Measurements from ENCODE around the gene RBMS3.

Gene RBMS3

GRCh38 chr3:29590461-29590860, 309.6 kb downstream of the RBMS3 start:
- DNase-seq = no peak

DNA sequence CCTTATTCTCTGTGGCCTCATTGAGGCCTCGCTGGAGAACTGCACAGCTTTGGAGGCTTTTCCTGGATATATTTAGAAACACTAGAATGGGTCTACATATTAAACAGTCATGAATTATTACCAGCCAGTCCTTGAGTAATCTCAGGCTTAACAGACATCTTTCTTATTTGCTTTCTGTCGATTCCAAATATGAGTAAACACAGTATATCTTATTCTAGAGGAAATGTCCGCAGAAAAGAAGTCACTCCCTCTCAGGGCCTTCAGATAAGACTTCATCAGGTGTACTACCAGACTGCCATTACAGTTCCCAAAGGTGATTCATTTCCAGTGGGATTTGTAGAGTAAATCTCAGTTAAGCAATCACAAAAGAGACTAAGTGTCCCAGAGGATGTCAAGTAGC, 310.7 kb downstream of the RBMS3 start:
- no peak for DNase-seq

- DNase-seq = no peak
These were observed 312.9 kb downstream of the RBMS3 start for GRCh38 chr3:29593802-29594201.

- no peak for DNase-seq
These were observed 313.4 kb downstream of the RBMS3 start for GRCh38 chr3:29594261-29594660.

DNA sequence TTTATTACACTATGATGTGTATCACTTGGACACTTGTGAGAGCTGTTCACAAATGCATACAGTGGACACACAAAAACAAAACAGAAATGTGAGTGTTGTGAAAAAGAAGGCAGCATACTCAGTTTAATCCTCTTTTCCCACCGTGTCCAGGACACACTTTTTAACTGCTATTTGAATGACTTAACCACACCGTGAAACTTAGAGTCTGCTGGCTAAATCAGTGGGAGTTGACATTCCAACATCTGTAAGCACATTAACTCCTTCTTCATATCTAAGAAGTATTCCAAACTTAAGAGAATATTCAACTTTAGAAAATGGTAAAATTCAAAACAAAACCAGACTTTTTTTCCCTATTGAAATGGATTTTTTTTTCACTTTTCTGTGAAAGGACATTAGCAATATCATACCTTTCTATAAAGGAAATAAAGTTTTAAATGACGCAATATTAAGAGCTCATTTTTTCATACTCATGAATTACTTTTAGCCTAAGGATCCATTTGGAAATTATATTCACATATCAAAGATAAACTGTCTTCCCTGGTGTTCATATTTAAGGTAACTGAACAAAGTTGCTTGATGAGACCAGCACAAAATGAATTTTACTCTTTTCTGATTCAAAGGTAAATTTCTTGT, 316.6 kb downstream of the RBMS3 start:
- no peak for DNase-seq

- DNase-seq = no peak
These were observed 321.2 kb downstream of the RBMS3 start for GRCh38 chr3:29601861-29602585.

GRCh38 chr3:29605845-29606244, 325.0 kb downstream of the RBMS3 start:
- no peak for DNase-seq

- DNase-seq = no peak
These were observed 325.5 kb downstream of the RBMS3 start for GRCh38 chr3:29606416-29606815.

GRCh38 chr3:29608414-29609327, 327.8 kb downstream of the RBMS3 start:
- DNase-seq = no peak

DNA sequence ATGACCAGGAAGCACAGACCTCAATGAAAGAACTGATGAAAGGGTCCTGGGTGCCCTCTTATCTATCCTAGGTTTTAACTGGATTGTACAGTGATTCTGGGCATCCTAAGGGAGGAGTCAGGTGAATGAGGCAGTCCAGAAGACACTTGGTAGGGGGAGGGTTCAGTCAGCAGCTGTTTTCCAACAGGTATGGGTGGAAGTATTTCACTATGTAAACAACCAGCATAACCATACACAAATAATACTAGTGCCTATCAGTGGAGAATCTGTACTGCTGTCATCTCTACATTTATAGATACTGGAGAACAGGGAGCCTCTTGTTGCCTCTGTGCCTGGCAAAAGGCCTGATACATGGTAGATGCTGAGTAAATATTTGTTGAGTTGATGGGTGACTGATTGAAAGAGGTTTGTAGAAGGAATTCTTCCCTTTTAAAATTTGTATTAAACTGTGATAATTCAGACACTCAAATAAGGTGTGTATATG, 328.5 kb downstream of the RBMS3 start:
- no peak for DNase-seq

DNA sequence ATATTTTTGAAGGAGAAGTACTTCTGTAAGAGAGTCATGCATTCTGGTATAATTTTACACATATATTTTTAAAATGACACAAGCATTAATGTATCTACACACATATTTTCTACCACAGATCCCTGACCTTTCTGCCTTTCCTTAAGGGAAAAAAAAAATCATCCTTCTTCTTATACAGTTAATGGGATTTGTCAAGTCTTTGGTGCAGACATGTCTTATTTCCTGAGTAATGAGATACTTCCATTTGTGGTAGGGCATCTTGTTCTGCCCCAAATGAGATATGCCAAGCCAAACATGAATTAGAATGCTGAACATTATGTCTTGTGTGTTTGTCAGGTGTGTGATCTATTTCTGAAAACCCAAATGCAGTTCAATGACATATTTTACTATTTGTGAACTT, 329.9 kb downstream of the RBMS3 start:
- DNase-seq = no peak

DNA sequence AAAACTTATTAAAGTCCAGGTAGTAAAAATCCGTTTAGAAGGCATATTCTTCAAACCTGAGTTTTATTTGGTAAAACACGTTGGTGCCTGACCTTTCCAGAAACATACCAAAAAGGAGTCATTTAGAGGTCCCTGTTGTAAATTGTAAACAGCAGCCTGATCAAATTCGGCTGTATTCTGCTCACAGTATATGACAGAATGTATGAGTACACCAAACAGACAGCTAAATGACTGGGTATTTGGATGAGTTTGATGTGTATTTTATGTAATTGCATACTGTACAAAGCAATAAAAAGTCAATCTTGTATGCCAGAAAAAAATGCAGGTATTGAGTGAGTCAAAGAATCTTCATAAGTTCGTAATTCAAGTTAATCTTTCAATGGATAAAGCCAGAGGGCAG, 330.4 kb downstream of the RBMS3 start:
- no peak for DNase-seq

DNA sequence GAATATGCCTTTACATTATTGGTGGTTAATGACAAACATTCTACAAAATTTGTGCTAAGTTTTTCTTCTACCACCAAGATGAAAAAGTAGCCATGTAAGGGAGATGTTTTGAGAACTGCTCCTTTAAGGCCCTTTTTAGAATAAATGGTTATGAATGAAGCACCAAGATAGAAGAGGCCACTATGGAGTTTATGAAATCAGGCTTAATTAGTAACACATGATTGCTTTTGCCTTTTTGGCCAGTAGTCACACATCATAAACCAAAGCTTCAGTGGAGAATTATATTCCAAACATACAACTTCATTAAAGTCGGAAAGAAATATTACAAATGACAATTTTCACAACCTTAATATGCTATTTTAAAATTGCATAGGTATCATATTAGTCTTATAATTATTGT, 331.7 kb downstream of the RBMS3 start:
- no peak for DNase-seq

- no peak for DNase-seq
These were observed 334.1 kb downstream of the RBMS3 start for GRCh38 chr3:29614954-29615353.

DNA sequence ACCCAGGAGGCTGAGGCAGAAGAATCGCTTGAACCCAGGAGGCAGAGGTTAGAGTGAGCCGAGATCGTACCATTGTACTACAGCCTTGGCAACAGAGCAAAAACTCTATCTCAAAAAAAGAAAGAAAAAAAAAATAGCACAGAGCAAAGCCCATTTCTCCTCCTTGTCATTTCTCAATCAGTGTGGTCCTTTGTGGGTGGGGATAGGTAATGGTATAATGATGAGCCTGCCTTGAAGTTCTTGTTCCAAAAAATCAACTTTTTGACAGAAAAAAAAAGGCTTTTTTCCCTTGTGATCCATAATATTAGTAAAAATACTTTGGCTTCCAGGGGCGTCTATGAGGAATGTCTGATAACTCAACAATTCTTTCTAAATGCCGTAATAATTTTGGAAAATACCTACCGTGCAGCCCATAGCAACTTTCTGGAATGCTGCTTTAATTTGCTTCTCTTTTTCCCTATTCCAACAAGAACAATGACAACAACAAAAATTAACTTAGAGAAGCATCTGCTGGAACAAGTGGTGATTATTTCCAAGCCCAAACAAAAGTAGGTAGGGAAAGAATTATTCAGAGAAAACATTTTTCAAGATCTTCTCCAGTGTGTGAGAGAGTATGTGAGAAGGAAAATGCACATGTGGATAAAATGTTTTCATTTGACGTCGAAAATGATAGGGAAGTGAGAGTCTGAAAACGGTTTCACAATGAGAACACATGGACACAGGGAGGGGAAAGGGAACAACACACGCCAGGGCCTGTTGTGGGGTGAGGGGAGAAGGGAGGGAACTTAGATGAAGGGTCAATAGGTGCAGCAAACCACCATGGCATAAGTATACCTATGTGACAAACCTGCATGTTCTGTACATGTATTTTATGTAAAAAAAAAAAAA, 337.8 kb downstream of the RBMS3 start:
- no peak for DNase-seq

DNA sequence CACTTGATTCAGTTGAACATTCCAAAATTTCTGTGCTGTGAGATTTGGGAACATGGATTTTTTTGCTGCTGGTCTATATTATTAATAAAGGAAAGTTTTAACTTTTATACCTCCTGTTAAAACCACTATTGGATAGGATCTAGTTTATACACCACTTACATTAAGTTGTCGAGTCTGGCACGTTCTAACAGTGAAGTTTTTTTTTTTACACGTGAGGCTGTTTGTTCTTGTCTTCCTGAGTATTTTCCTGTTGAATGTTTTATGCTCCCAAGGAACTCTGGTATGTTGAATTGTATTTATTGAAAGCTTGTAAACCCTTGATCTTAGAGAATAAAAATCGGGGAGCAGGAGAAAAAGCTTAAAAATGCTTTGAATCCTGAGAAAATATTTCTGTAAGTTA, 338.8 kb downstream of the RBMS3 start:
- no peak for DNase-seq

DNA sequence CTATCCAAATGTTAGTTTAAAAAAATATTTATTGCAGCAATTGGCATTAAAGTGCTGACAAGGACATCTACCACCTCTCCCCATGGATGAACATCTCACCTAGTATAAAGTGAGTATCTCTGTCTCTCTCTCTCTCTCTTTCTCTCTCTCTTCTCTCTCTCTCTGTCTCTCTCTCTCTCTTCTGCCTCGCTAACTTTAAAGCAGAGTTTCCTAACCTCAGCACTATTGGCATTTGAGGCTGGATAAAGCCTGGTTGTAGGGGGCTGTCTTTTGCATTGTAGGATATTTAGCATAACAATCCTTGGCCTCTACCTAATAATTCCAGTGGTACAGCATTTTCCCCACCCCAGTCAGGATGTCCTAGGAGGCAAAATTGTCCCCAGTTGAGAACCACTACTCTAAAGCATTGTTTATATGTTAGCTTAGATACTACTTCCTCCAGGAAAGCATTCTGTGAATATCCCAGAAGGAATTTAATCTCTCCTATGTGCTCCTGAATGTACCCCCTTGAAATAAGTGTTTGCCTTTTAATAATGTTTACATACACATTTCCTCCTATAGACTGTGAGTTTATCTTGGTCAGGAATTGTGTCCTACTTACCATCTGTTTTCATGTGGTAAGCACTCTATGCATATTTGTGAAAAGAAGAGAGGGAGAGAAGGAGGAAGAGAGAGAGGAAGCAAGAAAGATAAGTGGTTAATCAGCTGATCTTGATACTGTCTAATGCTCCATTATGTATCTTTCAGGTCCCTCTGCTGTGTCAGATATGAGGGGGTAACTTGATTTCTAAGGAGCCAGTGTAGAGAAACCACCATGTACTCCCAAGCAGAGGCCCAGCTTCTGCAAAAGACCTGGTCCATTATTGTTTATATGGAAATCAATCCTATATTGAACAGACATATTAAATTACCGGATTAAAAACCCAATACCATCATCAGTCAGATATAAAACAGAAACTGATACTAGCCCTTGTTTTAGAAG, 346.6 kb downstream of the RBMS3 start:
- no peak for DNase-seq

DNA sequence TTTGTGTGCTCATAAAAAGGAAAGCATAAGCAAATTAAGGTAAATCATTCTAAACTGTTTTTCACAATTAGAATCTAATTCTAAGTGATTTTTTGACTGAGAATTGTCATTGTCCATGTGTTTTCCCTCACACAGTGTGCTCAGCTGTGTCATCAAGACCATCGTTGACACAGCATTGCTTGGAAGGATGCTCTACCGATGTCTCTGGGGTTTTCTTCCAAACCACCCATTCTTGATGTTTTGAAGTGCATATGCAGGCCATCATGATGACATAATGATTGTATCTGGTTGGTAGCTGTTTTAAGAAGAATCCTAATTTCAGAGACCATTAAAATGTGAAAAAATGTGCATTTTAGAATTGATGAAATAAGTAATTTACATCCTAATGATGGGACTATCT, 347.9 kb downstream of the RBMS3 start:
- DNase-seq = no peak

DNA sequence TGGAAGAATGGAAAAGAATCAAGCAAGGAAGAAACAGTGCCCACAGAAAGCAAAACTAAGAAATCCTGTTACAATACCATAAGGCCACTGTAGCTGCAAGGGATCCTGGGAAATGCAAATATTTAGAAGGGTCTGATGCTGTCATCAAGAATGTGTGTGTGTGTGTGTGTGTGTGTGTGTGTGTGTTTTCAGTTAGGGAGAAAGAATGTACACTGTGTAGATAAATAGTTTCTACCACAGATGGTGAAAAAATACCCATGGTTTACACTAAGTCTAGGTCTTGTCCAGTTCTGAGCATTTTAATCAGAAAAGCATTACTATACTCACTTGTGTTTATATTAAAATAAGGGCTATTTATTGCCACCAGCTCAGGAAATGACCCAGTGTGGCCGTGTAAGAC, 355.0 kb downstream of the RBMS3 start:
- DNase-seq = no peak

GRCh38 chr3:29637068-29637467, 356.2 kb downstream of the RBMS3 start:
- DNase-seq = no peak

DNA sequence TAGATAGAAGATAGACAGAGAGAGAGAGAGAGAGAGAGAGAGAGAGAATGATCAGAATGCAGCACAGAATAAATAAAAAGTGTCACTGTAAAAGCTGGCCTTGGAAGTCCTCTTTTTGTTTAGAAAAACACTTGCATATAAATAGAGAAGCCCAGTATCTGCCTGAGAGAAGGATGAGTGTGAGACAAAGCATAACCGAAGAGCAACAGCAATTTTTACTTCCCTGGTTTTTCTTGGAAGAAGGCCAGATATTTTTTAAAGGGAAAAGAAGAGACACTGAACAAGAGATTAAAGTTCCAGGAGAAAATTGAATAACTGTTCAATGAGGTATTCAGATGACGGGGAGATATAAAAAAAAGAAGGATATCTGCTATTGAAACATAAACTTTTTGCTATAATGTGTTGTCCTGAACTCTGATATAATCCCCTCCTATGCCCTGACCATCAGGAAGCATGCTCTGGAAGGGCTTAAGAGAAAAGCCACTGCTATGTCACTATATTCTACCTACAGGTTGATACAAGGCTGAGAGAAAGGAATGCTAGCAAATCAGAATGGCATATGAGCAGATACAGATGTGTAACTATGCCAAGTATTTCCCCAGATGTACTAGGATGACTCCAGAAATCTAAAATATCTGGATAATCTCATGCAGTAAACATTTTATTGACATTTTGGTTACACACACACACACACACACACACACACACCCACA, 358.9 kb downstream of the RBMS3 start:
- DNase-seq = no peak

Data from NCI-H1694 treated with DMSO at 0.1 percent for 48 hours (cell line).